ENCODE data around the gene WDR90. TPM values are rescaled to one million over a fixed set of nuclear protein-coding genes. Genes with fewer than 3 reads are reported as not detected.
A peak's percentile ranks its signal among the peaks of the same experiment; 100 is the strongest.

WDR90 gene
- total and polyA plus RNA-seq, 2 of the 13 experiments (the other 11 are each of a cell fraction or from before 2014, with no cell fraction given): 14.9 to 28.9 TPM

- no TSS peak for BruUV-seq (replicated peaks)
- Histone ChIP-seq H3K4me3 (replicated peaks in 1 of 3; ENCODE audit: insufficient read depth in 1 of 3, low read depth in 2 of 3, low read length in 3 of 3) (peak overlapping the region in 2 of 3 experiments; percentile 58 to 74; a peak in 4 of 6 replicates), H4K20me1 (ENCODE audit: insufficient read depth, low read length) (no peaks in the 10 kb centered on the region), H3K4me1 (ENCODE audit: insufficient read depth, low read length) (peaks cover 20% of the 10 kb centered on the region), H3K36me3 (replicated peaks in 1 of 2; ENCODE audit: control insufficient read depth in 1 of 2, insufficient read depth in 2 of 2, low read length in 2 of 2) (peaks cover 4% of the 10 kb centered on the region in 2 experiments; a peak in 2 of 5 replicates), H3K9ac (ENCODE audit: insufficient read depth, low read depth, low read length) (peak overlapping the region; percentile 35; the same call in 1 of the 2 replicates), H3K27ac (ENCODE audit: extremely low read length, insufficient read depth, low read length) (peak overlapping the region; percentile 71), H3K27me3 (ENCODE audit: control insufficient read depth in 1 of 2, insufficient read depth in 2 of 2, low read length in 2 of 2) (no peaks in the 10 kb centered on the region), H2AFZ (ENCODE audit: low read length) (no peak overlapping the region), H3K79me2 (ENCODE audit: insufficient read depth, low read length) (no peaks in the 10 kb centered on the region), H3K9me3 (ENCODE audit: low read length) (no peaks in the 10 kb centered on the region), H3K4me2 (ENCODE audit: low read depth, low read length) (peak overlapping the region; percentile 95)
- 59% methylated on average over 12 of the region's 29 CpGs for WGBS (ENCODE audit: low lambda C conversion rate)
- in situ Hi-C loops (cut with HindIII; ENCODE audit: extremely low pct_ligation_motif_present, low pct_unique_long_range_greater_than_20kb) (no loop called here), intact Hi-C loops (cut with micrococcal nuclease; ENCODE audit: unreplicated experiment) (no loop called here)
- POLR2A ChIA-PET: interaction anchor here (1.0 to 1.5 kb wide), 2 partner anchors 19 to 42 kb away, joined by 3 to 5 read pairs; no protein-coding TSS in a partner anchor
- CTCF ChIA-PET (ENCODE audit: low intra/inter-chr PET ratio, low total read pairs): no interaction called here
- ATAC-seq (peak; percentile 61), FAIRE-seq (no peak), DNase-seq (ENCODE audit: low spot score) (peak; percentile 44)
- TF ChIP-seq DNMT1 (CRISPR knock-in tag; IDR thresholded peaks at IDR 0.05) (no peak), TARDBP (CRISPR knock-in tag; IDR thresholded peaks at IDR 0.05) (0 out of 2 replicates have a peak, but pooled peaks have one; percentile 44), ZNF280D (CRISPR knock-in tag; IDR thresholded peaks at IDR 0.05) (0 out of 2 replicates have a peak, but pooled peaks have one; percentile 55), CBX1 (IDR thresholded peaks at IDR 0.05; ENCODE audit: low read depth) (no peak), U2AF1 (optimal IDR thresholded peaks at IDR 0.05; ENCODE audit: low read depth, low read length) (peak; percentile 13), HDAC6 (IDR thresholded peaks at IDR 0.05; ENCODE audit: low read depth, low read length) (no peak), LCORL (IDR thresholded peaks at IDR 0.05) (no peak), LCORL (CRISPR knock-in tag; IDR thresholded peaks at IDR 0.05) (0 out of 2 replicates have a peak, but pooled peaks have one; percentile 19), TAF1 (CRISPR knock-in tag; IDR thresholded peaks at IDR 0.05) (peak; percentile 35), ZBTB38 (CRISPR knock-in tag; IDR thresholded peaks at IDR 0.05) (peak; percentile 53; the same call in 1 of the 2 replicates), TBL1XR1 (IDR thresholded peaks at IDR 0.05; ENCODE audit: borderline replicate concordance, low read length, partially characterized antibody) (no peak), AGO1 (IDR thresholded peaks at IDR 0.05; ENCODE audit: low read depth, low read length, poor library complexity, severe bottlenecking) (peak; percentile 21), TFAP4 (IDR thresholded peaks at IDR 0.05; ENCODE audit: borderline replicate concordance, low read depth) (peak; percentile 80; the same call in 1 of the 2 replicates), JARID2 (CRISPR knock-in tag; IDR thresholded peaks at IDR 0.05; ENCODE audit: insufficient replicate concordance) (no peak)
- TF ChIP-seq, protein P1, sequence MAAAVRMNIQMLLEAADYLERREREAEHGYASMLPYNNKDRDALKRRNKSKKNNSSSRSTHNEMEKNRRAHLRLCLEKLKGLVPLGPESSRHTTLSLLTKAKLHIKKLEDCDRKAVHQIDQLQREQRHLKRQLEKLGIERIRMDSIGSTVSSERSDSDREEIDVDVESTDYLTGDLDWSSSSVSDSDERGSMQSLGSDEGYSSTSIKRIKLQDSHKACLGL (CRISPR knock-in tag; IDR thresholded peaks at IDR 0.05): peak; percentile 41; the same call in 1 of the 2 replicates
- TF ChIP-seq, protein P2, sequence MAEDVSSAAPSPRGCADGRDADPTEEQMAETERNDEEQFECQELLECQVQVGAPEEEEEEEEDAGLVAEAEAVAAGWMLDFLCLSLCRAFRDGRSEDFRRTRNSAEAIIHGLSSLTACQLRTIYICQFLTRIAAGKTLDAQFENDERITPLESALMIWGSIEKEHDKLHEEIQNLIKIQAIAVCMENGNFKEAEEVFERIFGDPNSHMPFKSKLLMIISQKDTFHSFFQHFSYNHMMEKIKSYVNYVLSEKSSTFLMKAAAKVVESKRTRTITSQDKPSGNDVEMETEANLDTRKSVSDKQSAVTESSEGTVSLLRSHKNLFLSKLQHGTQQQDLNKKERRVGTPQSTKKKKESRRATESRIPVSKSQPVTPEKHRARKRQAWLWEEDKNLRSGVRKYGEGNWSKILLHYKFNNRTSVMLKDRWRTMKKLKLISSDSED (CRISPR knock-in tag; IDR thresholded peaks at IDR 0.05): no peak
These were observed 19.9 kb upstream of the WDR90 start for GRCh38 chr16:629185-629832.
